Measurements from ENCODE around the gene OR10P1.

- TF ChIP-seq CTCF (conservative IDR thresholded peaks at IDR 0.05; ENCODE audit: low read length) (no peak), EZH2phosphoT487 (IDR thresholded peaks at IDR 0.05; ENCODE audit: borderline replicate concordance, low read depth, low read length) (no peak)
These were observed 4.9 kb downstream of the OR10P1 start for GRCh38 chr12:55641595-55641994.

All from OCI-LY7 (cell line).